CD14-positive monocyte (primary cell): ENCODE measurements around the gene CORO1C. TPM values are rescaled to one million over a fixed set of nuclear protein-coding genes. Genes with fewer than 3 reads are reported as not detected.
A peak's percentile ranks its signal among the peaks of the same experiment; 100 is the strongest.

Source experiments
- DNase-seq, 3 donors: peaks; one replicate each; pipeline ENCODE4 v3.0.0-alpha.2; 2011 to 2022
- H2AFZ ChIP-seq: 2 replicates; pipeline ENCODE4 v1.6.0; 2012; ENCODE audit warnings: mild to moderate bottlenecking, low read depth, low read length, inconsistent platforms; ENCODE audit not compliant: insufficient read depth, poor library complexity, severe bottlenecking
- H3K27ac ChIP-seq, 2 donors: 1 replicate in 1 of 2; 2 replicates in 1 of 2; pipeline ENCODE4 v1.5.1; 2012 to 2013; ENCODE audit warnings: low read length in 2 of 2, control low read depth in 1 of 2, inconsistent platforms in 1 of 2, low read depth in 1 of 2, mild to moderate bottlenecking in 1 of 2
- H3K27me3 ChIP-seq, 2 donors: one replicate each; pipeline versions ENCODE4 v1.6.0 to v1.6.1; 2011 to 2013; ENCODE audit warnings: low read length in 2 of 2; ENCODE audit not compliant: control insufficient read depth in 2 of 2, insufficient read depth in 2 of 2
- H3K36me3 ChIP-seq, 2 donors: replicated peaks in 1 of 2; 1 replicate in 1 of 2; 2 replicates in 1 of 2; pipeline versions ENCODE4 v1.5.1 to v1.6.1; 2012 to 2013; ENCODE audit warnings: low read length in 2 of 2, control low read depth in 1 of 2, inconsistent platforms in 1 of 2, mild to moderate bottlenecking in 1 of 2; ENCODE audit not compliant: insufficient read depth in 2 of 2, control insufficient read depth in 1 of 2
- H3K4me1 ChIP-seq, 2 donors: 1 replicate in 1 of 2; 2 replicates in 1 of 2; pipeline versions ENCODE4 v1.5.1 to v1.6.1; 2012 to 2013; ENCODE audit warnings: low read length in 2 of 2, control low read depth in 1 of 2, inconsistent platforms in 1 of 2, mild to moderate bottlenecking in 1 of 2, moderate library complexity in 1 of 2; ENCODE audit not compliant: insufficient read depth in 2 of 2, control insufficient read depth in 1 of 2
- H3K4me2 ChIP-seq: replicated peaks from 2 replicates; pipeline ENCODE3; 2012; ENCODE audit warnings: low read length, moderate library complexity, mild to moderate bottlenecking; ENCODE audit not compliant: poor library complexity, severe bottlenecking; ENCODE audit errors: extremely low read depth
- H3K4me3 ChIP-seq, 3 experiments: fragments of 200-600 bp in 1 of 3; sonication (generic) in 1 of 3; replicated peaks in 1 of 3; 1 replicate in 2 of 3; 2 replicates in 1 of 3; pipeline ENCODE4 v1.5.1; 2011 to 2013; ENCODE audit warnings: low read length in 3 of 3, mild to moderate bottlenecking in 3 of 3, control low read depth in 2 of 3, low read depth in 2 of 3, inconsistent platforms in 1 of 3, moderate library complexity in 1 of 3
- H3K79me2 ChIP-seq: 2 replicates; pipeline ENCODE4 v1.6.0; 2012; ENCODE audit warnings: mild to moderate bottlenecking, control low read depth, inconsistent platforms, low read length, moderate library complexity; ENCODE audit not compliant: insufficient read depth
- H3K9ac ChIP-seq: 2 replicates; pipeline ENCODE4 v1.6.0; 2017; ENCODE audit warnings: low read length, mild to moderate bottlenecking; ENCODE audit not compliant: insufficient read depth, poor library complexity, severe bottlenecking
- H3K9me3 ChIP-seq, 2 donors: replicated peaks in 1 of 2; 1 replicate in 1 of 2; 2 replicates in 1 of 2; pipeline versions ENCODE4 v1.5.1 to v1.6.1; 2012 to 2013; ENCODE audit warnings: low read length in 2 of 2, control low read depth in 1 of 2; ENCODE audit not compliant: control insufficient read depth in 1 of 2, insufficient read depth in 1 of 2
- H4K20me1 ChIP-seq: 2 replicates; pipeline ENCODE4 v1.6.0; 2012; ENCODE audit warnings: mild to moderate bottlenecking, low read length, control low read depth, moderate library complexity; ENCODE audit not compliant: insufficient read depth
- H3K27ac Mint-ChIP-seq, 7 donors: one replicate each; pipeline ENCODE4 v1.8.0; 2020; ENCODE audit warnings: mild to moderate bottlenecking in 7 of 7, mixed read lengths in 7 of 7, moderate library complexity in 6 of 7, inconsistent platforms in 2 of 7
- H3K27me3 Mint-ChIP-seq, 3 donors: one replicate each; pipeline ENCODE4 v1.8.0; 2021 to 2022; ENCODE audit warnings: low read depth in 3 of 3, mild to moderate bottlenecking in 3 of 3, mixed read lengths in 3 of 3, moderate library complexity in 3 of 3, inconsistent platforms in 1 of 3
- H3K36me3 Mint-ChIP-seq, 2 donors: one replicate each; pipeline ENCODE4 v1.8.0; 2020; ENCODE audit warnings: mixed read lengths in 2 of 2, inconsistent platforms in 1 of 2, mild to moderate bottlenecking in 1 of 2
- H3K4me1 Mint-ChIP-seq: one replicate; pipeline ENCODE4 v1.8.0; 2020; ENCODE audit warnings: mild to moderate bottlenecking, mixed read lengths
- H3K4me3 Mint-ChIP-seq, 2 donors: one replicate each; pipeline ENCODE4 v1.8.0; 2020; ENCODE audit warnings: mild to moderate bottlenecking in 2 of 2, mixed read lengths in 2 of 2, moderate library complexity in 1 of 2
- H3K9me3 Mint-ChIP-seq, 7 donors: one replicate each; pipeline ENCODE4 v1.8.0; 2020 to 2022; ENCODE audit warnings: mixed read lengths in 7 of 7, mild to moderate bottlenecking in 6 of 7, moderate library complexity in 6 of 7, inconsistent platforms in 2 of 7
- WGBS: methylation state at CpG from one replicate; pipeline ENCODE4 v1.1.5; 2013; ENCODE audit warnings: missing lambda C conversion rate; ENCODE audit not compliant: insufficient coverage; 5-methylcytosine and 5-hydroxymethylcytosine counted together
- intact Hi-C, 2 donors: fragments of 100-400 bp; cut with micrococcal nuclease; formaldehyde crosslinking; loops; one replicate each; pipeline versions ENCODE4 v1.15.0 to v1.15.1; 2023
- polyA plus RNA-seq, 3 donors: library from polyadenylated mRNA; depleted of rRNA in 1 of 3; unstranded in 2 of 3; stranded (reverse) in 1 of 3; fragments of 300-500 nt in 2 of 3; fragments of >200 nt in 1 of 3; fragmentation: Illumina TruSeq in 2 of 3; gene quantifications; 1 replicate in 2 of 3; 2 replicates in 1 of 3; pipeline ENCODE4 v1.2.3, GENCODE V29; 2012 to 2021
- TF ChIP-seq, protein P1 (sequence below): fragments of 200-600 bp; IDR thresholded peaks from one replicate; pipeline ENCODE4 v1.8.0; 2022; ENCODE audit warnings: antibody characterized with exemption, mild to moderate bottlenecking

Gene CORO1C
- polyA plus RNA-seq, 3 donors: 77.5 to 285 (median 229) TPM

- no peak overlapping the region for H3K4me2 ChIP-seq
- H3K9ac ChIP-seq: no peak overlapping the region
- Mint-ChIP-seq H3K4me3 (no peak overlapping the region), H3K36me3 (peaks cover 51 to 55% of the 10 kb centered on the region in 2 donors), H3K27ac (peak overlapping the region in 6 of 7 donors; percentile 12 to 75 (median 66)), H3K27me3 (peaks cover 0 to 2% (median 0%) of the 10 kb centered on the region in 3 donors), H3K9me3 (peaks cover 0 to 2% (median 0%) of the 10 kb centered on the region in 7 donors), H3K4me1 (peaks cover 29% of the 10 kb centered on the region)
- H3K4me3 ChIP-seq: no peak overlapping the region
- H3K36me3 ChIP-seq: peaks cover 49 to 56% of the 10 kb centered on the region in 2 donors
- intact Hi-C loops: no loop called here
- H3K79me2 ChIP-seq: no peaks in the 10 kb centered on the region
- peak overlapping the region in 1 of 2 donors; percentile 42 for H3K27ac ChIP-seq
- H3K27me3 ChIP-seq: no peaks in the 10 kb centered on the region
- TF ChIP-seq, protein P1, sequence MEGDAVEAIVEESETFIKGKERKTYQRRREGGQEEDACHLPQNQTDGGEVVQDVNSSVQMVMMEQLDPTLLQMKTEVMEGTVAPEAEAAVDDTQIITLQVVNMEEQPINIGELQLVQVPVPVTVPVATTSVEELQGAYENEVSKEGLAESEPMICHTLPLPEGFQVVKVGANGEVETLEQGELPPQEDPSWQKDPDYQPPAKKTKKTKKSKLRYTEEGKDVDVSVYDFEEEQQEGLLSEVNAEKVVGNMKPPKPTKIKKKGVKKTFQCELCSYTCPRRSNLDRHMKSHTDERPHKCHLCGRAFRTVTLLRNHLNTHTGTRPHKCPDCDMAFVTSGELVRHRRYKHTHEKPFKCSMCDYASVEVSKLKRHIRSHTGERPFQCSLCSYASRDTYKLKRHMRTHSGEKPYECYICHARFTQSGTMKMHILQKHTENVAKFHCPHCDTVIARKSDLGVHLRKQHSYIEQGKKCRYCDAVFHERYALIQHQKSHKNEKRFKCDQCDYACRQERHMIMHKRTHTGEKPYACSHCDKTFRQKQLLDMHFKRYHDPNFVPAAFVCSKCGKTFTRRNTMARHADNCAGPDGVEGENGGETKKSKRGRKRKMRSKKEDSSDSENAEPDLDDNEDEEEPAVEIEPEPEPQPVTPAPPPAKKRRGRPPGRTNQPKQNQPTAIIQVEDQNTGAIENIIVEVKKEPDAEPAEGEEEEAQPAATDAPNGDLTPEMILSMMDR: no peak
- no peak overlapping the region for H2AFZ ChIP-seq
- peaks cover 8 to 10% of the 10 kb centered on the region in 2 donors for H3K4me1 ChIP-seq
- 72% methylated on average over 10 of the region's 18 CpGs for WGBS
- DNase-seq: no peak
- H4K20me1 ChIP-seq: peaks cover 22% of the 10 kb centered on the region
- H3K9me3 ChIP-seq: no peaks in the 10 kb centered on the region
These were observed 87.1 kb downstream of the CORO1C start for GRCh38 chr12:108643941-108644810.

GRCh38 chr12:108642899-108643654 lies 88.2 kb downstream of the CORO1C start:
- TF ChIP-seq, protein P1: no peak
- Mint-ChIP-seq H3K4me1 (peaks cover 39% of the 10 kb centered on the region), H3K4me3 (no peak overlapping the region), H3K9me3 (peaks cover 0 to 2% (median 0%) of the 10 kb centered on the region in 7 donors), H3K27ac (no peak overlapping the region), H3K36me3 (peaks cover 40 to 44% of the 10 kb centered on the region in 2 donors), H3K27me3 (peaks cover 0 to 2% (median 0%) of the 10 kb centered on the region in 3 donors)
- H3K4me1 ChIP-seq: peaks cover 17 to 21% of the 10 kb centered on the region in 2 donors
- no peaks in the 10 kb centered on the region for H3K79me2 ChIP-seq
- no CpG with 5 or more reads among the region's 1 CpG for WGBS
- no peak overlapping the region for H3K4me2 ChIP-seq
- DNase-seq: no peak
- H4K20me1 ChIP-seq: peaks cover 22% of the 10 kb centered on the region
- peaks cover 38 to 45% of the 10 kb centered on the region in 2 donors for H3K36me3 ChIP-seq
- H3K9ac ChIP-seq: no peak overlapping the region
- no peak overlapping the region for H3K4me3 ChIP-seq
- no peaks in the 10 kb centered on the region for H3K27me3 ChIP-seq
- intact Hi-C loops: no loop called here
- no peak overlapping the region for H2AFZ ChIP-seq
- H3K27ac ChIP-seq: no peak overlapping the region
- H3K9me3 ChIP-seq: no peaks in the 10 kb centered on the region
